IMR-90 (cell line): ENCODE data around the gene QPRT. TPM values are rescaled to one million over a fixed set of nuclear protein-coding genes. Genes with fewer than 3 reads are reported as not detected.
A peak's percentile ranks its signal among the peaks of the same experiment; 100 is the strongest.

ENCODE experiments used
- ATAC-seq: fragments of 200-7000 bp; cut with Tn5 transposase; 2 replicates; pipeline ENCODE4 v1.9.1; 2020; ENCODE audit warnings: low read depth, mild to moderate bottlenecking, moderate library complexity
- BruUV-seq: library from RNA; stranded (reverse); fragments of 400-500 nt; replicated peaks from 2 replicates; lab custom pipeline; 2021; lab: Mats Ljungman, UMichigan
- CTCF ChIA-PET: fragments of 300-600 bp; formaldehyde crosslinking; extraction: SDS; loops from one replicate; lab custom pipeline; 2021; ENCODE audit warnings: antibody characterized with exemption; lab: Yijun Ruan, JAX
- POLR2A ChIA-PET: fragments of 300-600 bp; sonication (Branson Sonifier 250); formaldehyde crosslinking; loops from one replicate; lab custom pipeline; 2022; ENCODE audit warnings: antibody characterized with exemption; ENCODE audit not compliant: unreplicated experiment; lab: Charles Lee
- DNase-seq: peaks from one replicate; pipeline ENCODE4 v3.0.0; 2013
- H2AFZ ChIP-seq: replicated peaks from 2 replicates; pipeline ENCODE3; 2013; ENCODE audit warnings: low read length, mild to moderate bottlenecking; ENCODE audit not compliant: poor library complexity
- H2AK5ac ChIP-seq: 2 replicates; pipeline ENCODE4 v1.6.1; 2013; ENCODE audit warnings: low read depth, low read length, inconsistent platforms
- H2AK9ac ChIP-seq: replicated peaks from 2 replicates; pipeline ENCODE3; 2013; ENCODE audit warnings: mild to moderate bottlenecking, low read depth, low read length, moderate library complexity; ENCODE audit not compliant: poor library complexity
- H2BK120ac ChIP-seq: 2 replicates; pipeline ENCODE4 v1.6.1; 2013; ENCODE audit warnings: low read depth, low read length, inconsistent platforms
- H2BK15ac ChIP-seq: 3 replicates; pipeline ENCODE4 v1.6.1; 2013; ENCODE audit warnings: low read depth, low read length, inconsistent platforms
- H2BK20ac ChIP-seq: 2 replicates; pipeline ENCODE4 v1.6.1; 2013; ENCODE audit warnings: low read depth, mild to moderate bottlenecking, inconsistent platforms, low read length, moderate library complexity
- H2BK5ac ChIP-seq: 2 replicates; pipeline ENCODE4 v1.6.1; 2013; ENCODE audit warnings: mild to moderate bottlenecking, low read depth, low read length, inconsistent platforms; ENCODE audit not compliant: poor library complexity, severe bottlenecking
- H3K14ac ChIP-seq: replicated peaks from 2 replicates; pipeline ENCODE4 v1.6.1; 2013; ENCODE audit warnings: low read depth, low read length, inconsistent platforms
- H3K18ac ChIP-seq: 2 replicates; pipeline ENCODE4 v1.6.1; 2013; ENCODE audit warnings: low read depth, low read length, control low read depth
- H3K23ac ChIP-seq: 2 replicates; pipeline ENCODE4 v1.6.1; 2013; ENCODE audit warnings: low read depth, low read length, inconsistent platforms
- H3K27ac ChIP-seq: 2 replicates; pipeline ENCODE4 v1.5.1; 2013; ENCODE audit warnings: mild to moderate bottlenecking, control low read depth, low read length; ENCODE audit not compliant: insufficient read depth
- H3K27me3 ChIP-seq: 2 replicates; pipeline ENCODE4 v1.6.1; 2013; ENCODE audit warnings: low read length; ENCODE audit not compliant: control insufficient read depth, insufficient read depth
- H3K36me3 ChIP-seq: 2 replicates; pipeline ENCODE4 v1.6.1; 2013; ENCODE audit warnings: low read length, mixed read lengths; ENCODE audit not compliant: control insufficient read depth, insufficient read depth
- H3K4ac ChIP-seq: 2 replicates; pipeline ENCODE4 v1.6.1; 2013; ENCODE audit warnings: low read depth, low read length, inconsistent platforms
- H3K4me1 ChIP-seq: 2 replicates; pipeline ENCODE4 v1.6.1; 2013; ENCODE audit warnings: low read length, mixed read lengths; ENCODE audit not compliant: control insufficient read depth, insufficient read depth
- H3K4me2 ChIP-seq: 2 replicates; pipeline ENCODE4 v1.6.1; 2013; ENCODE audit warnings: low read depth, mild to moderate bottlenecking, control low read depth, low read length, moderate library complexity
- H3K4me3 ChIP-seq: 2 replicates; pipeline ENCODE4 v1.5.1; 2013; ENCODE audit warnings: low read depth, mild to moderate bottlenecking, control low read depth, low read length, moderate library complexity; ENCODE audit not compliant: insufficient read depth
- H3K56ac ChIP-seq: 2 replicates; pipeline ENCODE4 v1.6.1; 2013; ENCODE audit warnings: low read length, inconsistent platforms; ENCODE audit not compliant: insufficient read depth; ENCODE audit errors: extremely low read depth
- H3K79me1 ChIP-seq, 2 experiments: 2 replicates each; pipeline ENCODE4 v1.6.1; 2013; ENCODE audit warnings: low read length in 2 of 2, inconsistent platforms in 1 of 2, low read depth in 1 of 2
- H3K9ac ChIP-seq: 2 replicates; pipeline ENCODE4 v1.6.1; 2013; ENCODE audit warnings: low read depth, low read length, control low read depth
- H3K9me1 ChIP-seq: 2 replicates; pipeline ENCODE4 v1.6.1; 2013; ENCODE audit warnings: low read length, inconsistent platforms; ENCODE audit not compliant: insufficient read depth
- H3K9me3 ChIP-seq: 2 replicates; pipeline ENCODE4 v1.6.1; 2013; ENCODE audit warnings: low read length; ENCODE audit not compliant: control insufficient read depth, insufficient read depth
- H4K20me1 ChIP-seq: 2 replicates; pipeline ENCODE4 v1.6.1; 2013; ENCODE audit warnings: low read length, inconsistent platforms; ENCODE audit not compliant: insufficient read depth
- H4K5ac ChIP-seq: 2 replicates; pipeline ENCODE4 v1.6.1; 2013; ENCODE audit warnings: mild to moderate bottlenecking, low read depth, low read length, control low read depth
- H4K8ac ChIP-seq, 2 experiments: 2 replicates each; pipeline ENCODE4 v1.6.1; 2013; ENCODE audit warnings: low read depth in 2 of 2, low read length in 2 of 2, control low read depth in 1 of 2, inconsistent platforms in 1 of 2
- H4K91ac ChIP-seq: 2 replicates; pipeline ENCODE4 v1.6.1; 2013; ENCODE audit warnings: low read depth, low read length, inconsistent platforms; ENCODE audit not compliant: insufficient read depth
- BHLHE40 ChIP-seq: fragments of 150-350 bp; IDR thresholded peaks from 2 replicates; pipeline ENCODE4 v1.6.1; 2016; ENCODE audit warnings: mild to moderate bottlenecking, low read depth, low read length
- CEBPB ChIP-seq: IDR thresholded peaks from 2 replicates; pipeline ENCODE4 v1.6.1; 2012; ENCODE audit warnings: low read depth, low read length, improper control_type of control experiment
- CHD1 ChIP-seq: IDR thresholded peaks from 2 replicates; pipeline ENCODE4 v1.6.1; 2012; ENCODE audit warnings: low read depth, low read length, improper control_type of control experiment
- MAFK ChIP-seq: IDR thresholded peaks from 2 replicates; pipeline ENCODE4 v1.6.1; 2012; ENCODE audit warnings: low read depth, low read length, improper control_type of control experiment
- MXI1 ChIP-seq: IDR thresholded peaks from 2 replicates; pipeline ENCODE4 v1.6.1; 2012; ENCODE audit warnings: low read depth, mild to moderate bottlenecking, low read length, moderate library complexity, borderline replicate concordance
- NFE2L2 ChIP-seq: fragments of 150-350 bp; IDR thresholded peaks from 2 replicates; pipeline ENCODE4 v1.6.1; 2016; ENCODE audit warnings: low read depth, mild to moderate bottlenecking, low read length
- POLR2A ChIP-seq: IDR thresholded peaks from 2 replicates; pipeline ENCODE4 v1.6.1; 2012; ENCODE audit warnings: mild to moderate bottlenecking, low read depth, low read length
- RAD21 ChIP-seq: IDR thresholded peaks from 2 replicates; pipeline ENCODE4 v1.6.1; 2012; ENCODE audit warnings: low read length, improper control_type of control experiment
- RCOR1 ChIP-seq: IDR thresholded peaks from 2 replicates; pipeline ENCODE4 v1.6.1; 2012; ENCODE audit warnings: mild to moderate bottlenecking, low read length, improper control_type of control experiment; ENCODE audit not compliant: insufficient replicate concordance
- SMC3 ChIP-seq: fragments of 150-350 bp; IDR thresholded peaks from 2 replicates; pipeline ENCODE4 v1.6.1; 2016; ENCODE audit warnings: low read depth, mild to moderate bottlenecking, antibody characterized with exemption, low read length, moderate library complexity
- WGBS, 2 experiments: methylation state at CpG; one replicate each; pipeline versions ENCODE4 v1.1.5 to v1.1.7; 2013; ENCODE audit warnings: missing lambda C conversion rate in 2 of 2; ENCODE audit not compliant: insufficient read length in 1 of 2; ENCODE audit errors: extremely low coverage in 2 of 2; 5-methylcytosine and 5-hydroxymethylcytosine counted together
- dilution Hi-C: fragments of 300-500 bp; cut with HindIII; formaldehyde crosslinking; loops from one replicate; pipeline ENCODE4 v1.14.3; 2018; ENCODE audit warnings: low sequenced_read_pairs; ENCODE audit not compliant: unreplicated experiment
- in situ Hi-C: fragments of 300-500 bp; cut with MboI; formaldehyde crosslinking; loops from 3 replicates; pipeline ENCODE4 v1.14.3; 2019; ENCODE audit warnings: low sequenced_read_pairs, inconsistent platforms, mixed read lengths
- intact Hi-C: fragments of 100-400 bp; cut with micrococcal nuclease; formaldehyde crosslinking; loops from 2 replicates; pipeline ENCODE4 v1.10.0; 2022
- polyA plus RNA-seq, 3 experiments: library from polyadenylated mRNA; depleted of rRNA; stranded (reverse); fragments of >200 nt; gene quantifications; 2 replicates each; pipeline ENCODE4 v1.2.3, GENCODE V29; 2012; ENCODE audit warnings: low replicate concordance in 1 of 3
- total RNA-seq: library from RNA; depleted of rRNA; stranded (reverse); fragments of >200 nt; gene quantifications from 2 replicates; pipeline ENCODE4 v1.2.3, GENCODE V29; 2012
- TF ChIP-seq, protein P1 (sequence below): fragments of 150-350 bp; IDR thresholded peaks from 2 replicates; pipeline ENCODE4 v1.6.1; 2016; ENCODE audit warnings: low read depth, mild to moderate bottlenecking, low read length, moderate library complexity, borderline replicate concordance

The QPRT gene
- total and polyA plus RNA-seq, 2 of the 4 experiments (the other 2 are of a cell fraction) = 3.4 to 6.3 TPM

- no peak overlapping the region for H4K91ac ChIP-seq
- DNase-seq (no peak), ATAC-seq (no peak)
- TF ChIP-seq RAD21 = no peak
- no peak for TF ChIP-seq MXI1
- no peak for TF ChIP-seq SMC3
- TF ChIP-seq, protein P1, sequence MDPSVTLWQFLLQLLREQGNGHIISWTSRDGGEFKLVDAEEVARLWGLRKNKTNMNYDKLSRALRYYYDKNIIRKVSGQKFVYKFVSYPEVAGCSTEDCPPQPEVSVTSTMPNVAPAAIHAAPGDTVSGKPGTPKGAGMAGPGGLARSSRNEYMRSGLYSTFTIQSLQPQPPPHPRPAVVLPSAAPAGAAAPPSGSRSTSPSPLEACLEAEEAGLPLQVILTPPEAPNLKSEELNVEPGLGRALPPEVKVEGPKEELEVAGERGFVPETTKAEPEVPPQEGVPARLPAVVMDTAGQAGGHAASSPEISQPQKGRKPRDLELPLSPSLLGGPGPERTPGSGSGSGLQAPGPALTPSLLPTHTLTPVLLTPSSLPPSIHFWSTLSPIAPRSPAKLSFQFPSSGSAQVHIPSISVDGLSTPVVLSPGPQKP = no peak
- no peak for TF ChIP-seq CHD1
- TF ChIP-seq MAFK = no peak
- no peak for TF ChIP-seq NFE2L2
- TF ChIP-seq BHLHE40 = no peak
- no peak for TF ChIP-seq POLR2A
- TF ChIP-seq CEBPB = no peak
- TF ChIP-seq RCOR1 = no peak
- no peaks in the 10 kb centered on the region for H3K79me1 ChIP-seq
- H2AK9ac ChIP-seq = peak overlapping the region; percentile 28
- H3K18ac ChIP-seq = no peak overlapping the region
- H3K27ac ChIP-seq = no peak overlapping the region
- 100% methylated on average over 2 of the region's 7 CpGs; no CpG with 5 or more reads in 1 of the 2 experiments for WGBS, 2 experiments
- no peaks in the 10 kb centered on the region for H3K9me3 ChIP-seq
- dilution Hi-C loops (no loop called here), intact Hi-C loops (no loop called here), in situ Hi-C loops (loop anchor here (10.0 kb wide), 2 partner anchors 63 to 327 kb away; partner anchors contain the start of gene C16orf92)
- H2BK120ac ChIP-seq = no peak overlapping the region
- ChIA-PET POLR2A (no interaction called here), CTCF (no interaction called here)
- no peak overlapping the region for H4K8ac ChIP-seq
- BruUV-seq = no TSS peak
- no peaks in the 10 kb centered on the region for H3K9me1 ChIP-seq
- no peaks in the 10 kb centered on the region for H3K36me3 ChIP-seq
- no peaks in the 10 kb centered on the region for H3K4me1 ChIP-seq
- H2AK5ac ChIP-seq = no peak overlapping the region
- no peak overlapping the region for H3K4me3 ChIP-seq
- no peak overlapping the region for H3K4ac ChIP-seq
- no peak overlapping the region for H3K56ac ChIP-seq
- H2BK15ac ChIP-seq = no peak overlapping the region
- H3K4me2 ChIP-seq = no peak overlapping the region
- no peaks in the 10 kb centered on the region for H4K20me1 ChIP-seq
- peak overlapping the region; percentile 3 for H2AFZ ChIP-seq
- no peak overlapping the region for H4K5ac ChIP-seq
- no peak overlapping the region for H2BK5ac ChIP-seq
- H2BK20ac ChIP-seq = no peak overlapping the region
- no peak overlapping the region for H3K14ac ChIP-seq
- no peak overlapping the region for H3K23ac ChIP-seq
- no peak overlapping the region for H3K9ac ChIP-seq
- H3K27me3 ChIP-seq = peaks cover 10% of the 10 kb centered on the region; the same call in 1 of the 2 replicates
These were observed 18.4 kb downstream of the QPRT start for GRCh38 chr16:29697391-29697790.
